ENCODE results near the gene WDR82.

The WDR82 gene

GRCh38 chr3:52322466-52322865 lies 44.0 kb upstream of the WDR82 start:
- TF ChIP-seq CTCF (IDR thresholded peaks at IDR 0.05; ENCODE audit: low read length, missing control alignments), result no peak
- DNase-seq (ENCODE audit: low read depth), result no peak
- H3K4me3 ChIP-seq (replicated peaks; ENCODE audit: low read depth, low read length), result no peak overlapping the region

GRCh38 chr3:52321481-52321880 lies 43.0 kb upstream of the WDR82 start:
- TF ChIP-seq CTCF (IDR thresholded peaks at IDR 0.05; ENCODE audit: low read length, missing control alignments), result no peak
- DNase-seq (ENCODE audit: low read depth), result no peak
- no peak overlapping the region for H3K4me3 ChIP-seq (replicated peaks; ENCODE audit: low read depth, low read length)

DNA sequence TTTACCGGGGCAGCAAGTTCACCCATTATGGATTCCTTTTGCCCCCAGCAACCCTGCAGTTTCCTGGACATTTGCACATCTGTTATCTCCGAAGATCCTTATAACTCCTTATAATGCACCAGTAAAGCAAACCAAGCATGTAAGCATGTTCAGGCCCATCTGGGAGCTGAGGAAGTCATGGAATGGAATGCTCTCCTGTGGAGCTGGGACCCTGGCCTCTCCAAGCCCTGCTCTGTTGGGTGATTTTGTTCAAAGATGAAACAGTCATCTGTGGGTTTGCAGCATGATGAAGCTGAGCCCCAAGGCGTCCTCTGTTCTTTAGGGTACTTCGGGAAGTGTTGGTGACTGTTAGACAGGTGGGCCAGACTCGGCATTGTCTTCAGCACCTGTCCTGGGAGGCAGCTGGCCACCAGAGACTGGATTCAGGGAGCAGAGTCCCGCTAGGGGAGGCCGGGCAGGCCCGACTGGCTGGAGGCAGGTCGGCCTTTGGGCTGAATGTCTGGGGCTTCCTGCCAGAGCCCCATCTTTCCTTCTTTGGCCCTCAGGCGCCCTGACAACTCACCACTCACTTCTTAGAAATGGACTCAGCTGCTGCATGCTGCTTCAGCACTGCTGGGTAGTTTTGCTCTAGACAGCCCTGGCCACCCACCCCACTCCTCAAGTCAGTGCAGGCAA lies 41.6 kb upstream of the WDR82 start:
- TF ChIP-seq CTCF (IDR thresholded peaks at IDR 0.05; ENCODE audit: low read length, missing control alignments), result no peak
- no peak for DNase-seq (ENCODE audit: low read depth)
- H3K4me3 ChIP-seq (replicated peaks; ENCODE audit: low read depth, low read length), result no peak overlapping the region

DNA sequence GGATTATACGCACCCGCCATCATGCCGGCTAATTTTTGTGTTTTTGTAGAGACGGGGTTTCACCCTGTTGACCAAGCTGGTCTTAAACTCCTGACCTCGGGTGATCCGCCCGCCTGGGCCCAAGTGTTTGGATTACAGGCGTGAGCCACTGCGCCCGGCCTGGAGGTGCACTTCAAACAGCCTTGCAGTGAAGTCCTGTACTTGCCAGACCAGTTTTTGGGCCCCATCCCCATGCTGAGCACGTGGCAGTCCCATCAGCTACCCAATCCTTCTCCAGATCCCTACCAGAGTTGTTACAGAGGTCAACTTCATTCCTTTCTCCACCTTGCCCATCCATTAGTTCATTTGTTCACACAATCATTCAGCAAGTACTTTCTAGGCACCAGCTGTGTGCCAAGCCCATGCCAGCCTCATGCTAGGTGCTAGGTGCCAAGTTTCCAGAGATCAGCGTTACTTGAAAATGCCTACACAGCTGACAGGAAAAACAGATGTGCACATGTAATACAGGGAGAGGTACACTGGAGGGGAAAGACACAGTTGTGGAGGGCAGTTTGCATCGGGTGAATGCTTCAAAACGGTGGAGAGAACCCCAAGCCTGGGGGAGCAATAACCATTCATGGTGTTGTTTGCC lies 39.9 kb upstream of the WDR82 start:
- H3K4me3 ChIP-seq (replicated peaks; ENCODE audit: low read depth, low read length), result no peak overlapping the region
- TF ChIP-seq CTCF (IDR thresholded peaks at IDR 0.05; ENCODE audit: low read length, missing control alignments), result no peak
- no peak for DNase-seq (ENCODE audit: low read depth)

DNA sequence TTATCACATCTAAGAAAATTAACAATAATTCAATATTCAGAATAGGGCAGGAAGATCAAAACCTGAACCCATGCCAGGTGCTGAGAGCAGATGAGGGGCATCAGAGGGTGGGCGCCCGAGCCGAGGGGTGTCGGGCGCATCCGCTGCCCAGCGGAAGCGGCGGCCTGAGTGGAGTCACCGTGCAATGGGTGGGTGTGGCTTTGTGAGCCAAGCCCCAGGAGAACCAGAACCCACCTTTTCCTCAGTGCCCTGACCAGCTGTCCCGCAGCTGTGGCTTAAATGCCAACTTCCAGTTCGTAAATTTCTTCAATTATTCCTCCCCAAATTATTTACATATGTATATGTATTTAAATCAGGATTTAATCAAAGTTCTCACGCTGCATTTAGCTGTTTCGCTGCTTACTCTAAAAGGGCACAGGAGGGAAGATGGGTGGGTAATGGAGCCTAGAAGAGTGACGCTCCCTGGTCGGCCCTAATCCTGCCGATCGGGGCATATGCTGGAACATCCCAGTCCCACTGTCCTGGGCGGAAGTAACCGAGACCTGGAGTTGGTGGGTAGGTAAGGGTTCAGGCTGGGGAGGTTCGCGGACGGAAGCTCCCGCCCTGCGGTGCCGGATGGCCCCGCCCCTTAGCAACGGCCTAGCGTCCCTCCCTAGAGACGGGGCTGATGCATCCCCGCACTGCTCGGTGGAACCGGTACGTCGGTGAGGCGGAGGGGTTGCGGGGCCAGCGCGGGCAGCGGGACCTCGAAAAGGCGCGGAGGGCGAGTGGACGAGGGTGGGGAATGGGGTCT lies 39.0 kb upstream of the WDR82 start:
- peak overlapping the region; percentile 34 for H3K4me3 ChIP-seq (replicated peaks; ENCODE audit: low read depth, low read length)
- no peak for TF ChIP-seq CTCF (IDR thresholded peaks at IDR 0.05; ENCODE audit: low read length, missing control alignments)
- DNase-seq (ENCODE audit: low read depth), result peak; percentile 24

DNA sequence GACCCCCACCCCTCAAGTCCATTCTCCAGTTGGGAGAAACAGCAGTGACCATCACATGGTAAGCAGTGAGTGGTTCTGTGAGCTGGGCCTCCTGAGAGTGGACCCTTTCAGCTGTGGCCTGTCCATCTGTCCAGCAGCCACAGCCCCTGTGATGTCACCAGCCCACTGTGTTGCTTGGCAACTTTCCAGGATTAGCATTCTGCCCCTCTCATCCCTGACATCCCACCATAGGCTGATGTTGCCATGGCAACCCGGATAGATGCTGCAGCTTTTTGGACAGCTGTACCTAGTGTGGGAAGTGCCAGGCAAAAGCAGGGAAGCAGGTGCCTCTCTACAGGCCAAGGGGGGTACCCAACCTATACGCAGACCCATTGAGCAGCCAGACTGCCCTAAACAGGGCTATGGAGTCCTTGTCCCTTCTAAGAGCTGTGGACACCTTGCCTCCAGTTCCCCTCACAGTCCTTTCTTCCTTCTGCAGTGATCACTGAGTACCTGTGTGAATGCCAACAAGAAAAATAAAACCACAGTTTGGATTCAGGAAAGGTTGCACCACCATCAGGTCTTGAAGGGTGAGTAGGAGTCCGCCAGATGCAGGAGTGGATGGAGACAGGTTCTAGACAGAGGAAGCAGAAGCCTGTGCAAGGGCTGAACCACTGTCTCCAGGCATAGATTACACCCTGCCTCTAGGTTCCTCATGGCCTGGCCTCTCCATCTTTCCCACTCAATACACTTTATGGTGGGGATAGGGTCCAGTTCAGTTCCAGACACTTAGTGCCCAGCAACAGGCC lies 37.7 kb upstream of the WDR82 start, which contains the start of gene DNAH1:
Gene DNAH1, plus strand, starts transcription at position 343 of the 788 bp plus-strand sequence. CDS start 6,124 bp downstream, outside the sequence.
- no peak within 1 kb of the TSS for H3K4me3 ChIP-seq (replicated peaks; ENCODE audit: low read depth, low read length)
- no peak for DNase-seq (ENCODE audit: low read depth)

More for the DNA sequence above, 37.7 kb upstream of the WDR82 start, which contains the start of gene DNAH1:
- no peak for TF ChIP-seq CTCF (IDR thresholded peaks at IDR 0.05; ENCODE audit: low read length, missing control alignments)

Data from fibroblast of pulmonary artery (primary cell).